Adipocyte (in vitro differentiated cells): ENCODE data around the gene ARRB1.
"Not testable (repeated sequence)": the region's sequence is repeated elsewhere in the genome, so short reads cannot be mapped to it uniquely, and the experiment has no call there.

Source experiments
- DNase-seq: peaks from one replicate; pipeline ENCODE4 v3.0.0-alpha.2; 2015; ENCODE audit warnings: low read depth
- H3K27me3 ChIP-seq: replicated peaks from 2 replicates; pipeline ENCODE4 v1.7.0; 2013; ENCODE audit warnings: mild to moderate bottlenecking, low read length, moderate library complexity; ENCODE audit not compliant: control insufficient read depth, insufficient read depth
- H3K36me3 ChIP-seq: 2 replicates; pipeline ENCODE4 v1.7.0; 2013; ENCODE audit warnings: low read length, mild to moderate bottlenecking, moderate library complexity; ENCODE audit not compliant: control insufficient read depth, insufficient read depth, severe bottlenecking
- H3K4me1 ChIP-seq: 2 replicates; pipeline ENCODE4 v1.7.0; 2013; ENCODE audit warnings: mild to moderate bottlenecking, low read length, moderate library complexity; ENCODE audit not compliant: control insufficient read depth, insufficient read depth
- H3K4me3 ChIP-seq: 2 replicates; pipeline ENCODE4 v1.7.0; 2013; ENCODE audit warnings: mild to moderate bottlenecking, low read length, moderate library complexity
- H3K9ac ChIP-seq: 2 replicates; pipeline ENCODE4 v1.7.0; 2013; ENCODE audit warnings: mild to moderate bottlenecking, low read length, moderate library complexity
- H3K9me3 ChIP-seq: 2 replicates; pipeline ENCODE4 v1.7.0; 2013; ENCODE audit warnings: mild to moderate bottlenecking, low read length, moderate library complexity; ENCODE audit not compliant: control insufficient read depth

Gene ARRB1

DNA sequence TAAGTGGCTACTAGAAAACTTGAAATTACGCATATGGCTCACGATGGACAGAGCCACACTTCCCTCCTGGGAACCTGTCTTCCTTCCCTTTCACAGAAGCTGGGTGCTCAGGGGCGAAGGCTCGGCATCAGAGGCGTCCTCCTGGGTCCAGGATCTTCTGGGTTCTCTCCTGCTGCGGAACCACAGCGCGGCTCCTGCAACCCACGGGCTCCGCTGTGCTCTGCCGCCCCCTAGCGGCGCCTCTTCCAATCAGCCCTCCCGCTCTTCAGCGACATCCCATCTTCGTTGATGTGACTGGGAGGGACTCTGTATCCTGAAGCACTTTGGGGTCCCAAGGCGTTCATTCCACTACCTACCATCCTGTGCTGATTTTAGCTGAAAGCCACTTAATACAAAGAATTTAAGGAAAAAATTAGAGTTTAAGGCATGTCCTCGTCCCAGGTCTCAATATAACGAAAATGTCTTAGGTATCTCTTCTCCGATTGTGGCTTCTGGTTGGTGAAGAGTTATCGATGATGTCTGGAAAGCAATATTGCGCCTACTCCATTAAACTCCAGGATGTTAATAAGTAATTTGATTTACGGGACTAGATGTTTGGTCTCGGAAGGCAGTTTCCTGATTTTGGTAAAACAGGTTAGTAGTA lies 33.1 kb upstream of the ARRB1 start:
- Histone ChIP-seq H3K9ac (no peak overlapping the region), H3K9me3 (no peaks in the 10 kb centered on the region), H3K4me3 (no peak overlapping the region), H3K36me3 (no peaks in the 10 kb centered on the region), H3K27me3 (no peaks in the 10 kb centered on the region), H3K4me1 (peaks cover 4% of the 10 kb centered on the region)
- peak; percentile 92 for DNase-seq

DNA sequence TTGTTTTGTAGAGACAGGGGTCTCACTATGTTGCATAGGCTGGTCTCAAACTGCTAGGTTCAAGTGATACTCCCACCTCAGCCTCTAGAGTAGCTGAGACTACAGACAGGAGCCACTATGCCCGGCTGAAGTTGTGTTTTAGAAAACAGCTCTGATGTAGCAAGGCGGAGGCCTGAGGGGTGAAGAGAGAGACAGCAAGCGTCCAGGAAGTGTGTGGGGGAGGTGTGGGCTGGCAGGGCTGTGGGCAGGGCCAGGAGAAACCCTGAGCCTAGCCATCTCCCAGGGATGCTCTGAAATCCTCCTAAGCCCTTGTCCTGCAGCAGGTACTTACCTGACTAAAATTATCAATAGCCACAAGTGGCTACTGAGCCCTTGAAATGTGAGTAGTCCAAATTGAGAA lies 31.8 kb upstream of the ARRB1 start:
- Histone ChIP-seq H3K9ac (no peak overlapping the region), H3K9me3 (no peaks in the 10 kb centered on the region), H3K4me1 (peaks cover 4% of the 10 kb centered on the region), H3K27me3 (no peaks in the 10 kb centered on the region), H3K4me3 (no peak overlapping the region), H3K36me3 (no peaks in the 10 kb centered on the region)
- DNase-seq: no peak

DNA sequence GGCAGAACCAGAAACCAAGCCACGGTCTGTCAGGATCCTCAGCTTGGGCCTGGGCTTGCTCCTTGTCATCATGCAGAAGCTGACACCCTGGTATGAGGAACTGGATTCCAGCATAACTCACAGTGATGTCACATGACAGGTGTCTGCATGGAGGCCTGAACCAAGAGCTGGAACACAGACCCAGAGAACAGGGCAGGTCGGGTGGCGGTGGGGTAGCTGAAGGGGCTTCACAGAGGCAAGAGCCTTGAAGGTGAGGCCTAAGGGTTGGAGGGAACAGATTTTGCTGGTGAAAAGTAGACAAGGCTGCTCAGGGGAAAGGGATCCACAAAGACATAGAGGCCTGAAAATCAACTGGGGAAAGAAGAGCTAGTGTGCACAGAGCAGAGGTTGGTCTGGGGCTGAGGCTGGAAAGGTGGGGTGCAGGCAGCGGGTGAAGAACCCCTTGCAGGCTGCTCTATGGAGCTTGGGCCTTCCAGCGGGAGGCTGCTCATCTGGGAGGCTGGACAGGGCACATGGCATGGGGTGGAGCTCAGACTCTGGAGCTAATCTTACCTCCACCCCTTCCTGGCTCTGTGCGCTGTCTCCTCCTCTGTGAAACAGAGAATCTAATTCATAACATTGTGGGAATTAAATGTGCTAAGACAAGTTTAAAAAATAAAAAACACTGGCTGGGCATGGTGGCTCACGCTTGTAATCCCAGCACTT lies 29.4 kb upstream of the ARRB1 start:
- no peak for DNase-seq
- no peaks in the 10 kb centered on the region for H3K4me1 ChIP-seq

DNA sequence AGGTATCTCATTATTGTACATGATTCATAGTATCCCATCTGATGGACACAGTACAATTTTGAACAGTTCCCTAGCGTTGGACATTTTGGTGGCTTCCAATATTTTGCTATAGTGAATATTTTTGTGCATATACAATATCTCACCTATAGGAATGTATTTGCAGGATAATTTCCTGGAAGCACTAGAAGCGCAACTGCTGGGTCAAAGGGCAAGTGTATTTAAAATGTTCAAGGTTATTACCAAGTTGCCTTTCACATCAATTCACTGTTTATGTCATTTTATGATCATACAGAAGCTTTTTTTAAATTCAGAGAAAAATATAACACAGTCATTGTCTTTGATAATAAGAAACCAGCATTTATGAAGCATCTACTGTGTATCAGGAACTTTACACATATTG lies 28.8 kb upstream of the ARRB1 start:
- Histone ChIP-seq H3K4me3 (no peak overlapping the region), H3K27me3 (no peaks in the 10 kb centered on the region)

More for the DNA sequence above, 29.4 kb upstream of the ARRB1 start:
- no peak overlapping the region for H3K4me3 ChIP-seq
- H3K27me3 ChIP-seq: no peaks in the 10 kb centered on the region
- H3K9ac ChIP-seq: no peak overlapping the region
- no peaks in the 10 kb centered on the region for H3K9me3 ChIP-seq
- no peaks in the 10 kb centered on the region for H3K36me3 ChIP-seq

DNA sequence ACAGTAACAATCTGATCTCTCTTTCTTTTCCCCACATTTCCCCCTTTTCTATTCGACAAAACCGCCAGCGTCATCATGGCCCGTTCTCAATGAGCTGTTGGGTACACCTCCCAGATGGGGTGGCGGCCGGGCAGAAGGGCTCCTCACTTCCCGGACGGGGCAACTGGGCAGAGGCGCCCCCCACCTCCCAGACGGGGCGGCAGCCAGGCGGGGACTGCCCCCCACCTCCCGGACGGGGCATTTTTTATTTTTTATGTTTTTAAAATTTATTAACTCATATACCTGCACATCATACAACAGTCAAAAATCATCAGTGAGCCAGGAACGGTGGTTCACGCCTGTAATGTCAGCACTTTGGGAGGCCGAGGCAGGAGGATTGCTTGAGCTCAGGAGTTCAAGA lies 27.3 kb upstream of the ARRB1 start:
- H3K36me3 ChIP-seq: not testable (repeated sequence)

More for the DNA sequence above, 28.8 kb upstream of the ARRB1 start:
- Histone ChIP-seq H3K9ac (no peak overlapping the region), H3K9me3 (no peaks in the 10 kb centered on the region), H3K36me3 (no peaks in the 10 kb centered on the region), H3K4me1 (no peaks in the 10 kb centered on the region)
- no peak for DNase-seq

DNA sequence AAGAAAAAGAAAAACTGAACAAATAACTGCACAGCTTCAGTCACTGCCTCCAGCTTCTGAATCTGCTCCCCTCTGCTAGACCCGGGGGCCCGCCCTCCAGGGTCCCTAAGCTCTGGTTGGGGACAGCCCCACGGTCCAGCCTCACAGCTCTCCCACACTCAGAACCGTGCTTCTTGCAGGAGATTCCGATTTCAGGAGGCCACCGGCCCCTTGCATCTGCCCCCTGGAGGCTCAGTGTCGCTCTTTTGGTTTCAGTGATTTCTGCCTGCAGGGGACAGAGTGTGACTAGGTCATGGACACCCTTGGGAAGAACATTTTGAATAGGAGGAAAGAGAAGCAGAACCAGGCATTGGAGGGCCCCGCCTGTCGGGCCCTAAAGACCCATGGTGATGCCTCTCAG lies 24.7 kb upstream of the ARRB1 start:
- H3K4me3 ChIP-seq: no peak overlapping the region
- no peaks in the 10 kb centered on the region for H3K27me3 ChIP-seq
- no peaks in the 10 kb centered on the region for H3K9me3 ChIP-seq
- peaks cover 7% of the 10 kb centered on the region for H3K4me1 ChIP-seq
- DNase-seq: no peak
- H3K9ac ChIP-seq: no peak overlapping the region
- H3K36me3 ChIP-seq: no peaks in the 10 kb centered on the region

More for the DNA sequence above, 27.3 kb upstream of the ARRB1 start:
- not testable (repeated sequence) for H3K4me3 ChIP-seq, H3K4me1 ChIP-seq, H3K27me3 ChIP-seq, H3K9me3 ChIP-seq, H3K9ac ChIP-seq, DNase-seq

- no peaks in the 10 kb centered on the region for H3K36me3 ChIP-seq
Observed at GRCh38 chr11:75375626-75376025, 24.2 kb upstream of the ARRB1 start.

DNA sequence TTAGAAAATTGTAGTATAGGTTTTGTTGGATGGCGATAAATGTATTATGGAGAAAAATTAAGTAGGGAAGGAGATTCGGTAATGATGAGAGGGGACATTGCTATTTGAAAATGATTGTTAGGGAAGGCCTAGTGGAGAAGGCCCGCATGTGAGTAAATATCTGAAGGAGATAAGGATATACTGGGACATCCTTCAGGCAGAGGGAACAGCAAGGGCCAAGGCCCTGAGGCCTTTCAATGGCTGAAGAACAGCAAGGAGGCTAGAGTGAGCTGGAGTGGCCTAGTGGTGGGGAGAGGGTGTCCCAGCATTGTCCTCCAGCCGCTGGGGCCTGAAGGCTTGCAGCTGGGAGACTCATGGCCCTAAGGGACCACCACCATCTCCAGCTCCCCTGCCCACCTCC lies 23.2 kb upstream of the ARRB1 start:
- H3K9ac ChIP-seq: no peak overlapping the region
- no peaks in the 10 kb centered on the region for H3K36me3 ChIP-seq
- no peak for DNase-seq
- H3K27me3 ChIP-seq: no peaks in the 10 kb centered on the region
- peaks cover 2% of the 10 kb centered on the region for H3K9me3 ChIP-seq
- H3K4me1 ChIP-seq: peaks cover 7% of the 10 kb centered on the region
- H3K4me3 ChIP-seq: no peak overlapping the region

More at GRCh38 chr11:75375626-75376025, 24.2 kb upstream of the ARRB1 start:
- no peak for DNase-seq
- H3K4me3 ChIP-seq: no peak overlapping the region
- H3K27me3 ChIP-seq: no peaks in the 10 kb centered on the region
- no peaks in the 10 kb centered on the region for H3K9me3 ChIP-seq
- H3K9ac ChIP-seq: no peak overlapping the region
- H3K4me1 ChIP-seq: peaks cover 7% of the 10 kb centered on the region

DNA sequence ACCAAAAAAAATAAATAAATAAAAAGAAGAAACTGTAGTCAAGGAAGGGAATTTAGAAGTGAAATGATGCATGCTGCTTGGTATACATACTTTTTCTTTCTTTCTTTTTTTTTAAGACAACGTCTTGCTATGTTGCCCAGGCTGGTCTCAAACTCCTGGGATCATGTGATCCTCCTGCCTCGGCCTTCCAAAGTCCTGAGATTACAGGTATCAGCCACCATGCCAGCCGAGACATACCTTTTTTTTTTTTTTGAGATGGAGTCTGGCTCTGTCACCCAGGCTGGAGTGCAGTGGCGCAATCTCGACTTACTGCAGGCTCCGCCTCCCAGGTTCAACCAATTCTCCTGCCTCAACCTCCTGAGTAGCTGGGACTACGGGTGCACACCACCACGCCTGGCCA lies 21.7 kb upstream of the ARRB1 start:
- H3K36me3 ChIP-seq: no peaks in the 10 kb centered on the region
- H3K9ac ChIP-seq: no peak overlapping the region
- no peaks in the 10 kb centered on the region for H3K27me3 ChIP-seq
- H3K4me3 ChIP-seq: no peak overlapping the region
- DNase-seq: no peak
- peaks cover 10% of the 10 kb centered on the region for H3K9me3 ChIP-seq
- H3K4me1 ChIP-seq: peaks cover 7% of the 10 kb centered on the region

DNA sequence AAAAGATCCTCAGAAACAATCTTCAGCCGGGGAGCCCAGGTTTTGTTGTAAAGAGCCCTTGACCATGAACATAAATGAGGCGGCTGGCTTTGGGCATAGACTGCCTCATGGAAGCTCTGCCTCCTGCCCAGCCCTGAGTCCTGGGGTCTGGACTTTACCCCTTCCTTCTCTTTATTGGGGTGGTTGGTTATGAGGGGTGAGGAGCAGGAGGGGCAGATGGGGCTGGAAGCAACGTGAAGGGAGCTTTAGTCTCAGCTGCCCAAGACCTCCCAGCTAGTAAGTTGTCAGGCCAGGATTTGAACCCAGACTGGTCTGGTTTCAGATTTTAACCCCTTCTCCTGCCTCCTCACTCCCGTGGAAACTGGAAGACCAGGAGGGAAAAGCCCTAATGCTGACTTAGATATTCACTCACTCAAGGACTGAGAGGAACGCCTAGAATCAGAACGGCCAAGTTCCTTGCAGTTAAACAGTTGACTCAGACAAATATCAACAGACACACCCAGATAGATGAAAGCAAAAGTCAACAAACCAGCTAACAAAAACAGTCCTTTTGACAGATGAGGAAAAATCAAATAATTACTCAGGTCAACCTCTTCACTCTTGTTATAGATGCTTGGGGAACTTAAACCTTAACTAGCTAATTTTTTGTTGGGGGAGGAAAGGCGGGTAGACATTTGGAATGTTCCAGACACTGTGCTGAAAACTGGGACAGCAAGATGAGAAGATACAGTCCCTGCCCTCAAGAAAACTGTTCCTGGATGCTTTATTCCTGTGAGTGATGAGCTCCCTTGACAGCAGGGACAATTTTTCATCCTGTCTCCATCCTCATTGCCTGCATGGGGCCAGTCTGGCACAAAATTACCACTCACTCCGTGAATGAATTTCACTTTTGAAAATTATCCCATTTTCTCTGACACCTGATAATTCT lies 20.8 kb upstream of the ARRB1 start:
- Histone ChIP-seq H3K4me3 (peak overlapping the region; percentile 44), H3K9me3 (peaks cover 10% of the 10 kb centered on the region), H3K36me3 (no peaks in the 10 kb centered on the region), H3K27me3 (no peaks in the 10 kb centered on the region), H3K4me1 (peaks cover 7% of the 10 kb centered on the region), H3K9ac (no peak overlapping the region)
- peak; percentile 58 for DNase-seq
